ENCODE measurements around the gene NMNAT1.

GRCh38 chr1:9910423-9911178, 32.7 kb upstream of the NMNAT1 start:
- TF ChIP-seq CTCF (IDR thresholded peaks at IDR 0.05; ENCODE audit: borderline replicate concordance, extremely low read depth, low read length, poor library complexity, severe bottlenecking) (no peak), EZH2 (IDR thresholded peaks at IDR 0.05; ENCODE audit: borderline replicate concordance, low read depth, low read length, severe bottlenecking) (no peak)

Data from DND-41 (cell line).